ENCODE measurements around the gene TRABD2B. TPM values are rescaled to one million over a fixed set of nuclear protein-coding genes. Genes with fewer than 3 reads are reported as not detected.
A peak's percentile ranks its signal among the peaks of the same experiment; 100 is the strongest.

TRABD2B gene
- total and polyA plus RNA-seq, 2 of the 4 experiments (the other 2 are of a cell fraction): not detected

DNA sequence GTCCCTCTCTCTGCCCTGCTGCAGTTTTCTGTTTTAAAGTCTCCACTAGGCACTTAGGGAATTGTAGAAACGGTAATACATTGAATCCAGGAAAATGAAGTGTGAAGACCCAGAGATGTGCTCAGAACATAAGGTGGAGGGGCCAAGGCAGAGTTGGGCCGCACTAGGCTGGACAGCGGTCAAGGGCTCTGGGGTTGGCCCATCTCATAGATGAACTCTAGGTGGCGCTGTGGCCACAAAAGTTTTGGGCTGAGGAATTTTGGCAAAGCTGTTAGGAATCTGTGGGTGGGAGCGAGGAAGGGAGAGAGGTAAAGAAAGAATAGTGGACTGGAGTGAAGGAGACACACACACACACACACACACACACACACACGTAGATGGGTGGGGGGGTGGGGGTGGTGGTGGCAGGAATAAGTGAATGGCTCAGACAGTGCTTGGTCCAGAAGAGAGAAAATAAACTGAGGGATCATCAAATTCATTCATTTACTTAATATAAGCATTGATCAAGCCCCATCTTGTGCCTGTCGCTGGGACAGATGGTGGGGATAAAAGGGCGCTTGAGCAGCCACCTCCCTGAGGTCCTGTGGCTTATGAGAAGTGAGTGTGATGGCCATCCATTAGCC, 258.5 kb downstream of the TRABD2B start:
- H3K4ac ChIP-seq (ENCODE audit: low read depth, low read length): no peak overlapping the region
- H3K4me1 ChIP-seq (ENCODE audit: control insufficient read depth, insufficient read depth, low read length): no peaks in the 10 kb centered on the region
- H3K9me1 ChIP-seq (ENCODE audit: insufficient read depth, low read length): no peaks in the 10 kb centered on the region
- no peaks in the 10 kb centered on the region for H3K79me1 ChIP-seq (ENCODE audit: low read depth in 1 of 2, low read length in 2 of 2)
- no peak overlapping the region for H3K18ac ChIP-seq (ENCODE audit: low read depth, low read length)
- no peak overlapping the region for H4K91ac ChIP-seq (ENCODE audit: insufficient read depth, low read depth, low read length)
- no peak overlapping the region for H3K27ac ChIP-seq (ENCODE audit: insufficient read depth, low read length)
- ATAC-seq (ENCODE audit: low read depth) (peak; percentile 75), DNase-seq (peak; percentile 11)
- CTCF ChIA-PET: interaction anchor here (0.6 to 1.7 kb wide), 2 partner anchors 13 to 458 kb away, joined by 3 to 6 read pairs; no protein-coding TSS in a partner anchor
- H2AK9ac ChIP-seq (replicated peaks; ENCODE audit: low read depth, low read length, poor library complexity): no peak overlapping the region
- no peak overlapping the region for H3K4me2 ChIP-seq (ENCODE audit: low read depth, low read length)
- H3K27me3 ChIP-seq (ENCODE audit: control insufficient read depth, insufficient read depth, low read length): no peaks in the 10 kb centered on the region; the same call in 1 of the 2 replicates
- dilution Hi-C loops (cut with HindIII; ENCODE audit: low sequenced_read_pairs, unreplicated experiment): no loop called here
- H2BK120ac ChIP-seq (ENCODE audit: low read depth, low read length): no peak overlapping the region
- intact Hi-C loops (cut with micrococcal nuclease): no loop called here
- H3K23ac ChIP-seq (ENCODE audit: low read depth, low read length): no peak overlapping the region
- H4K5ac ChIP-seq (ENCODE audit: low read depth, low read length): no peak overlapping the region
- BruUV-seq (replicated peaks): no TSS peak
- no peak overlapping the region for H2AFZ ChIP-seq (replicated peaks; ENCODE audit: low read length, poor library complexity)
- no CpG with 5 or more reads among the region's 8 CpGs for WGBS, 2 experiments (ENCODE audit: extremely low coverage in 2 of 2, insufficient read length in 1 of 2)
- H2AK5ac ChIP-seq (ENCODE audit: low read depth, low read length): no peak overlapping the region
- H2BK5ac ChIP-seq (ENCODE audit: low read depth, low read length, poor library complexity, severe bottlenecking): no peak overlapping the region
- no peaks in the 10 kb centered on the region for H3K36me3 ChIP-seq (ENCODE audit: control insufficient read depth, insufficient read depth, low read length)
- in situ Hi-C loops (cut with MboI; ENCODE audit: low sequenced_read_pairs): no loop called here
- H2BK20ac ChIP-seq (ENCODE audit: low read depth, low read length): no peak overlapping the region
- H3K56ac ChIP-seq (ENCODE audit: extremely low read depth, insufficient read depth, low read length): no peak overlapping the region
- no peak overlapping the region for H3K9ac ChIP-seq (ENCODE audit: low read depth, low read length)
- H3K4me3 ChIP-seq (ENCODE audit: insufficient read depth, low read depth, low read length): no peak overlapping the region
- no peak overlapping the region for H3K14ac ChIP-seq (replicated peaks; ENCODE audit: low read depth, low read length)
- H4K20me1 ChIP-seq (ENCODE audit: insufficient read depth, low read length): no peaks in the 10 kb centered on the region
- no peak overlapping the region for H4K8ac ChIP-seq (ENCODE audit: low read depth in 2 of 2, low read length in 2 of 2)
- TF ChIP-seq RAD21 (IDR thresholded peaks at IDR 0.05; ENCODE audit: low read length) (peak; percentile 49), SMC3 (IDR thresholded peaks at IDR 0.05; ENCODE audit: low read depth, low read length) (peak; percentile 27; the same call in 1 of the 2 replicates), POLR2A (IDR thresholded peaks at IDR 0.05; ENCODE audit: low read depth, low read length) (no peak), CTCF (conservative IDR thresholded peaks at IDR 0.05; ENCODE audit: low read depth, low read length) (peak; percentile 62)
- POLR2A ChIA-PET (ENCODE audit: unreplicated experiment): no interaction called here
- no peaks in the 10 kb centered on the region for H3K9me3 ChIP-seq (ENCODE audit: control insufficient read depth, insufficient read depth, low read length)
- H2BK15ac ChIP-seq (ENCODE audit: low read depth, low read length): no peak overlapping the region
